IMR-90 (cell line): ENCODE measurements around the gene ZDHHC8. TPM values are rescaled to one million over a fixed set of nuclear protein-coding genes. Genes with fewer than 3 reads are reported as not detected.

Experiments used
- ATAC-seq: fragments of 200-7000 bp; cut with Tn5 transposase; 2 replicates; pipeline ENCODE4 v1.9.1; 2020; ENCODE audit warnings: low read depth, mild to moderate bottlenecking, moderate library complexity
- BruUV-seq: library from RNA; stranded (reverse); fragments of 400-500 nt; replicated peaks from 2 replicates; lab custom pipeline; 2021; lab: Mats Ljungman, UMichigan
- CTCF ChIA-PET: fragments of 300-600 bp; formaldehyde crosslinking; extraction: SDS; loops from one replicate; lab custom pipeline; 2021; ENCODE audit warnings: antibody characterized with exemption; lab: Yijun Ruan, JAX
- POLR2A ChIA-PET: fragments of 300-600 bp; sonication (Branson Sonifier 250); formaldehyde crosslinking; loops from one replicate; lab custom pipeline; 2022; ENCODE audit warnings: antibody characterized with exemption; ENCODE audit not compliant: unreplicated experiment; lab: Charles Lee
- DNase-seq: peaks from one replicate; pipeline ENCODE4 v3.0.0; 2013
- H2AFZ ChIP-seq: replicated peaks from 2 replicates; pipeline ENCODE3; 2013; ENCODE audit warnings: low read length, mild to moderate bottlenecking; ENCODE audit not compliant: poor library complexity
- H2AK5ac ChIP-seq: 2 replicates; pipeline ENCODE4 v1.6.1; 2013; ENCODE audit warnings: low read depth, low read length, inconsistent platforms
- H2AK9ac ChIP-seq: replicated peaks from 2 replicates; pipeline ENCODE3; 2013; ENCODE audit warnings: mild to moderate bottlenecking, low read depth, low read length, moderate library complexity; ENCODE audit not compliant: poor library complexity
- H2BK120ac ChIP-seq: 2 replicates; pipeline ENCODE4 v1.6.1; 2013; ENCODE audit warnings: low read depth, low read length, inconsistent platforms
- H2BK15ac ChIP-seq: 3 replicates; pipeline ENCODE4 v1.6.1; 2013; ENCODE audit warnings: low read depth, low read length, inconsistent platforms
- H2BK20ac ChIP-seq: 2 replicates; pipeline ENCODE4 v1.6.1; 2013; ENCODE audit warnings: low read depth, mild to moderate bottlenecking, inconsistent platforms, low read length, moderate library complexity
- H2BK5ac ChIP-seq: 2 replicates; pipeline ENCODE4 v1.6.1; 2013; ENCODE audit warnings: mild to moderate bottlenecking, low read depth, low read length, inconsistent platforms; ENCODE audit not compliant: poor library complexity, severe bottlenecking
- H3K14ac ChIP-seq: replicated peaks from 2 replicates; pipeline ENCODE4 v1.6.1; 2013; ENCODE audit warnings: low read depth, low read length, inconsistent platforms
- H3K18ac ChIP-seq: 2 replicates; pipeline ENCODE4 v1.6.1; 2013; ENCODE audit warnings: low read depth, low read length, control low read depth
- H3K23ac ChIP-seq: 2 replicates; pipeline ENCODE4 v1.6.1; 2013; ENCODE audit warnings: low read depth, low read length, inconsistent platforms
- H3K27ac ChIP-seq: 2 replicates; pipeline ENCODE4 v1.5.1; 2013; ENCODE audit warnings: mild to moderate bottlenecking, control low read depth, low read length; ENCODE audit not compliant: insufficient read depth
- H3K27me3 ChIP-seq: 2 replicates; pipeline ENCODE4 v1.6.1; 2013; ENCODE audit warnings: low read length; ENCODE audit not compliant: control insufficient read depth, insufficient read depth
- H3K36me3 ChIP-seq: 2 replicates; pipeline ENCODE4 v1.6.1; 2013; ENCODE audit warnings: low read length, mixed read lengths; ENCODE audit not compliant: control insufficient read depth, insufficient read depth
- H3K4ac ChIP-seq: 2 replicates; pipeline ENCODE4 v1.6.1; 2013; ENCODE audit warnings: low read depth, low read length, inconsistent platforms
- H3K4me1 ChIP-seq: 2 replicates; pipeline ENCODE4 v1.6.1; 2013; ENCODE audit warnings: low read length, mixed read lengths; ENCODE audit not compliant: control insufficient read depth, insufficient read depth
- H3K4me2 ChIP-seq: 2 replicates; pipeline ENCODE4 v1.6.1; 2013; ENCODE audit warnings: low read depth, mild to moderate bottlenecking, control low read depth, low read length, moderate library complexity
- H3K4me3 ChIP-seq: 2 replicates; pipeline ENCODE4 v1.5.1; 2013; ENCODE audit warnings: low read depth, mild to moderate bottlenecking, control low read depth, low read length, moderate library complexity; ENCODE audit not compliant: insufficient read depth
- H3K56ac ChIP-seq: 2 replicates; pipeline ENCODE4 v1.6.1; 2013; ENCODE audit warnings: low read length, inconsistent platforms; ENCODE audit not compliant: insufficient read depth; ENCODE audit errors: extremely low read depth
- H3K79me1 ChIP-seq, 2 experiments: 2 replicates each; pipeline ENCODE4 v1.6.1; 2013; ENCODE audit warnings: low read length in 2 of 2, inconsistent platforms in 1 of 2, low read depth in 1 of 2
- H3K9ac ChIP-seq: 2 replicates; pipeline ENCODE4 v1.6.1; 2013; ENCODE audit warnings: low read depth, low read length, control low read depth
- H3K9me1 ChIP-seq: 2 replicates; pipeline ENCODE4 v1.6.1; 2013; ENCODE audit warnings: low read length, inconsistent platforms; ENCODE audit not compliant: insufficient read depth
- H3K9me3 ChIP-seq: 2 replicates; pipeline ENCODE4 v1.6.1; 2013; ENCODE audit warnings: low read length; ENCODE audit not compliant: control insufficient read depth, insufficient read depth
- H4K20me1 ChIP-seq: 2 replicates; pipeline ENCODE4 v1.6.1; 2013; ENCODE audit warnings: low read length, inconsistent platforms; ENCODE audit not compliant: insufficient read depth
- H4K5ac ChIP-seq: 2 replicates; pipeline ENCODE4 v1.6.1; 2013; ENCODE audit warnings: mild to moderate bottlenecking, low read depth, low read length, control low read depth
- H4K8ac ChIP-seq, 2 experiments: 2 replicates each; pipeline ENCODE4 v1.6.1; 2013; ENCODE audit warnings: low read depth in 2 of 2, low read length in 2 of 2, control low read depth in 1 of 2, inconsistent platforms in 1 of 2
- H4K91ac ChIP-seq: 2 replicates; pipeline ENCODE4 v1.6.1; 2013; ENCODE audit warnings: low read depth, low read length, inconsistent platforms; ENCODE audit not compliant: insufficient read depth
- CHD1 ChIP-seq: IDR thresholded peaks from 2 replicates; pipeline ENCODE4 v1.6.1; 2012; ENCODE audit warnings: low read depth, low read length, improper control_type of control experiment
- CTCF ChIP-seq: conservative IDR thresholded peaks from 2 replicates; pipeline ENCODE4 v1.5.1; 2012; ENCODE audit warnings: mild to moderate bottlenecking, low read depth, low read length, improper control_type of control experiment
- ELK1 ChIP-seq: fragments of 150-350 bp; IDR thresholded peaks from 2 replicates; pipeline ENCODE4 v1.6.1; 2016; ENCODE audit warnings: low read depth, mild to moderate bottlenecking, low read length, moderate library complexity, borderline replicate concordance
- MAFK ChIP-seq: IDR thresholded peaks from 2 replicates; pipeline ENCODE4 v1.6.1; 2012; ENCODE audit warnings: low read depth, low read length, improper control_type of control experiment
- RAD21 ChIP-seq: IDR thresholded peaks from 2 replicates; pipeline ENCODE4 v1.6.1; 2012; ENCODE audit warnings: low read length, improper control_type of control experiment
- RCOR1 ChIP-seq: IDR thresholded peaks from 2 replicates; pipeline ENCODE4 v1.6.1; 2012; ENCODE audit warnings: mild to moderate bottlenecking, low read length, improper control_type of control experiment; ENCODE audit not compliant: insufficient replicate concordance
- RFX5 ChIP-seq: IDR thresholded peaks from 2 replicates; pipeline ENCODE4 v1.8.0; 2012; ENCODE audit warnings: low read depth, mild to moderate bottlenecking, low read length, moderate library complexity
- SMC3 ChIP-seq: fragments of 150-350 bp; IDR thresholded peaks from 2 replicates; pipeline ENCODE4 v1.6.1; 2016; ENCODE audit warnings: low read depth, mild to moderate bottlenecking, antibody characterized with exemption, low read length, moderate library complexity
- WGBS, 2 experiments: methylation state at CpG; one replicate each; pipeline versions ENCODE4 v1.1.5 to v1.1.7; 2013; ENCODE audit warnings: missing lambda C conversion rate in 2 of 2; ENCODE audit not compliant: insufficient read length in 1 of 2; ENCODE audit errors: extremely low coverage in 2 of 2; 5-methylcytosine and 5-hydroxymethylcytosine counted together
- dilution Hi-C: fragments of 300-500 bp; cut with HindIII; formaldehyde crosslinking; loops from one replicate; pipeline ENCODE4 v1.14.3; 2018; ENCODE audit warnings: low sequenced_read_pairs; ENCODE audit not compliant: unreplicated experiment
- in situ Hi-C: fragments of 300-500 bp; cut with MboI; formaldehyde crosslinking; loops from 3 replicates; pipeline ENCODE4 v1.14.3; 2019; ENCODE audit warnings: low sequenced_read_pairs, inconsistent platforms, mixed read lengths
- intact Hi-C: fragments of 100-400 bp; cut with micrococcal nuclease; formaldehyde crosslinking; loops from 2 replicates; pipeline ENCODE4 v1.10.0; 2022
- polyA plus RNA-seq, 3 experiments: library from polyadenylated mRNA; depleted of rRNA; stranded (reverse); fragments of >200 nt; gene quantifications; 2 replicates each; pipeline ENCODE4 v1.2.3, GENCODE V29; 2012; ENCODE audit warnings: low replicate concordance in 1 of 3
- total RNA-seq: library from RNA; depleted of rRNA; stranded (reverse); fragments of >200 nt; gene quantifications from 2 replicates; pipeline ENCODE4 v1.2.3, GENCODE V29; 2012

ZDHHC8 gene
- total and polyA plus RNA-seq, 2 of the 4 experiments (the other 2 are of a cell fraction) = 2.5 to 72.6 TPM

GRCh38 chr22:20188567-20188877 is 56.9 kb downstream of the ZDHHC8 start:
- H3K18ac ChIP-seq = no peak overlapping the region
- in situ Hi-C loops = no loop called here

More at GRCh38 chr22:20188567-20188877, 56.9 kb downstream of the ZDHHC8 start:
- Histone ChIP-seq H3K9ac (no peak overlapping the region), H2AK9ac (no peak overlapping the region), H3K56ac (no peak overlapping the region), H2BK120ac (no peak overlapping the region), H4K8ac (no peak overlapping the region), H3K36me3 (no peaks in the 10 kb centered on the region), H2AFZ (no peak overlapping the region), H2BK15ac (no peak overlapping the region), H3K4me1 (no peaks in the 10 kb centered on the region), H3K79me1 (no peaks in the 10 kb centered on the region), H4K5ac (no peak overlapping the region), H3K4ac (no peak overlapping the region), H3K4me3 (no peak overlapping the region), H3K27ac (no peak overlapping the region), H2AK5ac (no peak overlapping the region), H2BK5ac (no peak overlapping the region), H4K20me1 (no peaks in the 10 kb centered on the region), H2BK20ac (no peak overlapping the region), H3K9me1 (no peaks in the 10 kb centered on the region), H3K23ac (no peak overlapping the region), H3K9me3 (no peaks in the 10 kb centered on the region), H3K4me2 (no peak overlapping the region), H3K27me3 (peaks cover 32% of the 10 kb centered on the region), H3K14ac (no peak overlapping the region), H4K91ac (no peak overlapping the region)
- dilution Hi-C loops (no loop called here), intact Hi-C loops (no loop called here)
- no peak for DNase-seq
- ChIA-PET POLR2A (no interaction called here), CTCF (no interaction called here)
- 100% methylated on average over 2 of the region's 6 CpGs; no CpG with 5 or more reads in 1 of the 2 experiments for WGBS, 2 experiments
- no TSS peak for BruUV-seq
- TF ChIP-seq ELK1 (no peak), RCOR1 (no peak), CHD1 (no peak), RFX5 (no peak), SMC3 (no peak), RAD21 (no peak), CTCF (no peak), MAFK (no peak)
- ATAC-seq = no peak
